KMS-11 (cell line): Measurements from ENCODE around the gene DAPK3.

ENCODE experiments used
- H2AFZ ChIP-seq: fragments of 200-600 bp; sonication (generic); 2 replicates; pipeline ENCODE4 v1.6.1; 2016; ENCODE audit warnings: antibody characterized with exemption, mixed run types, low read depth
- H3K27ac ChIP-seq: fragments of 200-600 bp; sonication (generic); 2 replicates; pipeline ENCODE4 v1.6.1; 2016; ENCODE audit warnings: mild to moderate bottlenecking, mixed run types
- H3K27me3 ChIP-seq: fragments of 200-600 bp; sonication (generic); 2 replicates; pipeline ENCODE4 v1.6.1; 2017; ENCODE audit warnings: mild to moderate bottlenecking, low read depth, mixed run types, moderate library complexity; ENCODE audit not compliant: insufficient read depth
- H3K36me3 ChIP-seq: fragments of 200-600 bp; sonication (generic); 2 replicates; pipeline ENCODE4 v1.6.1; 2017; ENCODE audit warnings: mild to moderate bottlenecking, mixed run types; ENCODE audit not compliant: insufficient read depth
- H3K4me1 ChIP-seq: fragments of 200-600 bp; sonication (generic); 2 replicates; pipeline ENCODE4 v1.6.1; 2016; ENCODE audit warnings: mild to moderate bottlenecking, low read depth, mixed run types; ENCODE audit not compliant: poor library complexity, severe bottlenecking
- H3K4me2 ChIP-seq: fragments of 200-600 bp; sonication (generic); 2 replicates; pipeline ENCODE4 v1.7.0; 2016; ENCODE audit warnings: mild to moderate bottlenecking, mixed run types
- H3K4me3 ChIP-seq: fragments of 200-600 bp; sonication (generic); IDR thresholded peaks from 2 replicates; pipeline ENCODE4 v1.6.1; 2017; ENCODE audit warnings: low read depth, low read length, mixed read lengths; ENCODE audit not compliant: insufficient read depth
- H3K79me2 ChIP-seq: fragments of 200-600 bp; sonication (generic); 2 replicates; pipeline ENCODE4 v1.6.1; 2016; ENCODE audit warnings: low read depth, mixed run types; ENCODE audit not compliant: insufficient read depth
- H3K9ac ChIP-seq: fragments of 200-600 bp; sonication (generic); 2 replicates; pipeline ENCODE4 v1.6.1; 2016; ENCODE audit warnings: mild to moderate bottlenecking, mixed run types
- H4K20me1 ChIP-seq: fragments of 200-600 bp; sonication (generic); 2 replicates; pipeline ENCODE4 v1.6.1; 2016; ENCODE audit warnings: mild to moderate bottlenecking, mixed run types; ENCODE audit not compliant: insufficient read depth
- TF ChIP-seq, protein P1 (sequence below): fragments of 200-600 bp; sonication (generic); conservative IDR thresholded peaks from 2 replicates; pipeline ENCODE4 v1.6.1; 2017; ENCODE audit warnings: low read depth, mild to moderate bottlenecking, antibody characterized with exemption, low read length, moderate library complexity, mixed read lengths

DAPK3 gene

DNA sequence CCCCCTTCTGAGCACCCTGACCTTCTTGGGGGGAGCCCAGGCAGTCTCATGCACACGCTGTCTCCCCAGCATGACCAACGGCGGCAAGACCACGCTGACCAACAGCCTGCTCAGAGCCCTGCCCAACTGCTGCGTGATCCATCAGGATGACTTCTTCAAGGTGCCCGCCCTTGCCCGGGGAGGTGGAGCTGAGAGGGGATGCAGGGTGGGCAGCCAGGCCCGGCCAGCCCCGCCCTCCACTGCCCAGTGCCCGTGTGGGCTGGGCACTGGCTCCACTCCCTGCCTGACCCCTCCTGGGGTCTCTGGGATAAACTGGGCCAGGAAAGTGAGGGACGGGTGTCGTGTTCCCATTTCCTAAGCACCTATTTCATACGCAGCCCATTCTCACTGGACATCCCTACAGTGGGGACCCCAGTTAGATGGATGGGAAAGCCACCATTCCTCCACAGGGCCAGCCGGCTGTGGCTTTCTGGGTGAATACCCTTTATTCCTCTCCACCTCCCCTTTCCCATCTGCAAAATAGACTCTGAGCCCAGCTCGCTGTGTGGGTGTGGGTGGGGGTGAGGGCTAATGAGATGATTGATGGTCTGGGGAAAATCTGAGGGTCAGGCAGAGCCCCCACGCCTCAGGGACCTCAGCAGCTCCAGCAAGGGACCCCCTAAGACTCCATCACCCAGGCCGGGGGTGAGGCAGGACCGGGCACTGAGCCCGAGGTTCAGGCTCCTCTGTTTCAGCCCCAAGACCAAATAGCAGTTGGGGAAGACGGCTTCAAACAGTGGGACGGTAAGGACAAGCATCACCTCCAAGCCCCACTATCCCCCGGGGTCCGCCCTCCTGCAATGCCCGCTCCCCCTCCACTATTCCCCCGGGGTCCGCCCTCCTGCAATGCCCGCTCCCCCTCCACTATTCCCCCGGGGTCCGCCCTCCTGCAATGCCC is 34.1 kb downstream of the DAPK3 start:
- Histone ChIP-seq H3K4me2 (no peak overlapping the region), H4K20me1 (no peaks in the 10 kb centered on the region), H3K27me3 (peaks cover 66% of the 10 kb centered on the region), H3K4me3 (no peak overlapping the region), H3K4me1 (no peaks in the 10 kb centered on the region), H2AFZ (no peak overlapping the region), H3K79me2 (no peaks in the 10 kb centered on the region), H3K36me3 (no peaks in the 10 kb centered on the region), H3K27ac (no peak overlapping the region), H3K9ac (no peak overlapping the region)
- TF ChIP-seq, protein P1, sequence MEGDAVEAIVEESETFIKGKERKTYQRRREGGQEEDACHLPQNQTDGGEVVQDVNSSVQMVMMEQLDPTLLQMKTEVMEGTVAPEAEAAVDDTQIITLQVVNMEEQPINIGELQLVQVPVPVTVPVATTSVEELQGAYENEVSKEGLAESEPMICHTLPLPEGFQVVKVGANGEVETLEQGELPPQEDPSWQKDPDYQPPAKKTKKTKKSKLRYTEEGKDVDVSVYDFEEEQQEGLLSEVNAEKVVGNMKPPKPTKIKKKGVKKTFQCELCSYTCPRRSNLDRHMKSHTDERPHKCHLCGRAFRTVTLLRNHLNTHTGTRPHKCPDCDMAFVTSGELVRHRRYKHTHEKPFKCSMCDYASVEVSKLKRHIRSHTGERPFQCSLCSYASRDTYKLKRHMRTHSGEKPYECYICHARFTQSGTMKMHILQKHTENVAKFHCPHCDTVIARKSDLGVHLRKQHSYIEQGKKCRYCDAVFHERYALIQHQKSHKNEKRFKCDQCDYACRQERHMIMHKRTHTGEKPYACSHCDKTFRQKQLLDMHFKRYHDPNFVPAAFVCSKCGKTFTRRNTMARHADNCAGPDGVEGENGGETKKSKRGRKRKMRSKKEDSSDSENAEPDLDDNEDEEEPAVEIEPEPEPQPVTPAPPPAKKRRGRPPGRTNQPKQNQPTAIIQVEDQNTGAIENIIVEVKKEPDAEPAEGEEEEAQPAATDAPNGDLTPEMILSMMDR: no peak

DNA sequence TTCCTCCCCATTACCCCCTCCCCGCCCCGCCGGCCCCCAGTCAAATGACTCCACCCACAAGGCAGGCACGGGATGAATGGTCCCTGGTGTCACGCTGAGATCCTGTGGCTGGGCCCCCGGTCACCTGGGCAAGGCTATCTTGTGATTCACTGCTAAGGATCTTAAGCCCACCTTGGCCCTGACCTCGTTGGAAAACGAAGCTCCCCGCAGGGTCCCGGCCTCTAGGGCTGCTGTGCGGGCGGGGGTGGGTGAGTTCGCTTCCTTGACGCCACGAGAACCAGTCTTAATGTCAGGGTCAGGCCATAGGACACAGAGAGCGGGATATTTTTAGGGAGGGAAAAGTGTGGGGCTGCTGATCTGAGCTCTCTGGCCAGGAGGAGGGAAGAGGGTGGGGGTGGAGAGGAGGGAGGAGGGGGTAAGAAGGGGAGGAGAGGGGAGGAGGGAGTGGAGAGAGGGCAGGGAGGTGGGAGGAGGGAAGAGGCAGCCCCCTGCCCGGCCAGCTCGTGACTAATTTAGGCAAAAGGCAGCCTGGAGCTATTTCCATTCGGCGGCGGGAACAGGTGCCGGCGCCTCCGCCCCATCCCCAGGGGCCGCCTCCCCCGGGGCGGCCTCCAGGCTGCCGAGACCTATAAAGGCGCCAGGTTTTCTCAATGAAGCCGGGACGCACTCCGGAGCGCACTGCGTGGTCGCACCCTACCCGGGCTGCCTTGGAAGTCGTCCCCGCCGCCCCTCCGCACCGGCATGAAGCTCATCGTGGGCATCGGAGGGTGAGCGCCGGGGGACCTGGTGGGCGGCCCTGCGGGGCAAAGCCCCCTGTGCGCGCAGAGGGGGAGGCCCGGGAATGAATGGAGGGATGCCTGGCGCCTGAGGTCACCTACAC is 37.7 kb downstream of the DAPK3 start, which contains the start of gene NMRK2:
NMRK2 (plus strand) TSS at position 139 of the 880 bp plus-strand sequence; CDS start at position 742, 603 bp downstream.
- H3K27me3 ChIP-seq: peaks cover 61% of the 10 kb centered on the region
- no peak within 1 kb of the TSS for H3K4me3 ChIP-seq
- H3K9ac ChIP-seq: no peak within 1 kb of the TSS
- no peak within 1 kb of the TSS for H3K27ac ChIP-seq
- TF ChIP-seq, protein P1: no peak
- no peaks in the 10 kb centered on the region for H3K79me2 ChIP-seq
- H3K4me1 ChIP-seq: no peaks in the 10 kb centered on the region
- no peaks in the 10 kb centered on the region for H4K20me1 ChIP-seq
- H3K36me3 ChIP-seq: no peaks in the 10 kb centered on the region
- no peak within 1 kb of the TSS for H2AFZ ChIP-seq
- no peak within 1 kb of the TSS for H3K4me2 ChIP-seq

DNA sequence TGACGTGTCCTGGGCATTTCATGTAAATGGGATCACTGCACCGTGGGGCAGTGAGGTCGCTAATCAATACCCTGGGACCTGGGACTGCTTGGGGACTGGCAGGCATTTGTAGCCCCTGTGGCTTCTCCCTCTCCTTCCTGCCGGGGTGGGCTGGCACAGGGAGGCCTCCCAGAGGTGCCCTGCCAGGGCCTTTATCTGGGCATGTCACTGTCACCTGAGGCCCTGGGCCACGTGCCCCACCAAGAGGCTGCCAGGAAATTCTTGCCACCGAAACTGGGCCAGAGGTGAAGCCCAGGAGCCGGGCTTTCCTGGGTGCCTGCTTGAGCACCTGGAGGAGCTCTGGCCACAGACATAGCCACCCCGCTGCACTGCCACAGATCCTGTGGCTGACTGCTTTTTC is 39.9 kb downstream of the DAPK3 start:
- Histone ChIP-seq H3K27me3 (peaks cover 70% of the 10 kb centered on the region), H3K9ac (no peak overlapping the region), H3K27ac (no peak overlapping the region), H3K4me3 (no peak overlapping the region), H4K20me1 (no peaks in the 10 kb centered on the region), H3K79me2 (no peaks in the 10 kb centered on the region), H3K4me1 (no peaks in the 10 kb centered on the region), H3K36me3 (no peaks in the 10 kb centered on the region), H3K4me2 (no peak overlapping the region), H2AFZ (no peak overlapping the region)
- TF ChIP-seq, protein P1: no peak

DNA sequence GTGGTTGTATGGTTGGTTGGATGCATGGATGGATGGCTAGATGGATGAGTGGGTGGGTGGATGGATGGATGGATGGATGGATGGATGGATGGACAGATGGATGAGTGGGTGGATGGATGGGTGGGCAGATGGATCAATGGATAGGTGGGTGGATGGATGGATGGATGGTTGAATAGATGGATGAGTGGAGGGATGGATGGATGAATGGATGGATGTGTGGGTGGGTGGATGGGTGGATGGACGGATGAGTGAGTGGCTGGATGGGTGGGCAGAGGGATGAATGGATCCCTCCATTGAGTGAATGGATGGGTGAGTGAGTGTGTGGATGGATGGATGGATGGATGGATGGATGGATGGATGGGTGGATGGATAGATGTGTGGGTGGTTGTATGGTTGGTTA is 47.0 kb downstream of the DAPK3 start:
- H3K36me3 ChIP-seq: no peaks in the 10 kb centered on the region
- H2AFZ ChIP-seq: no peak overlapping the region
- H4K20me1 ChIP-seq: no peaks in the 10 kb centered on the region
- no peak overlapping the region for H3K4me2 ChIP-seq
- H3K79me2 ChIP-seq: no peaks in the 10 kb centered on the region
- H3K27ac ChIP-seq: no peak overlapping the region
- no peak overlapping the region for H3K9ac ChIP-seq
- H3K27me3 ChIP-seq: peaks cover 79% of the 10 kb centered on the region
- no peaks in the 10 kb centered on the region for H3K4me1 ChIP-seq
- TF ChIP-seq, protein P1: no peak
- no peak overlapping the region for H3K4me3 ChIP-seq
